Esophagus squamous epithelium (tissue), 5 donors: ENCODE measurements around the gene BICC1. TPM values are rescaled to one million over a fixed set of nuclear protein-coding genes. Genes with fewer than 3 reads are reported as not detected.

Experiments
- DNase-seq: peaks from one replicate; lab custom pipeline; 2025; lab: John Stamatoyannopoulos, UW
- H3K27ac ChIP-seq, 4 donors: fragments of 200-600 bp; sonication (generic); one replicate each; pipeline ENCODE4 v1.5.1; 2016 to 2019; ENCODE audit warnings: mild to moderate bottlenecking in 1 of 4
- H3K27me3 ChIP-seq, 4 donors: fragments of 200-600 bp; sonication (generic); 1 replicate in 3 of 4; 2 replicates in 1 of 4; pipeline versions ENCODE4 v1.5.1 to v1.6.0; 2017 to 2021; ENCODE audit warnings: antibody characterized with exemption in 1 of 4
- H3K36me3 ChIP-seq, 3 donors: fragments of 200-600 bp; sonication (generic); one replicate each; pipeline ENCODE4 v1.5.1; 2016 to 2019
- H3K4me1 ChIP-seq, 3 donors: fragments of 200-600 bp; sonication (generic); one replicate each; pipeline ENCODE4 v1.5.1; 2017 to 2019
- H3K4me3 ChIP-seq, 4 donors: fragments of 200-600 bp; sonication (generic); 1 replicate in 3 of 4; 2 replicates in 1 of 4; pipeline ENCODE4 v1.5.1; 2016 to 2019; ENCODE audit warnings: mild to moderate bottlenecking in 2 of 4, moderate library complexity in 1 of 4
- H3K9me3 ChIP-seq, 3 donors: fragments of 200-600 bp; sonication (generic); one replicate each; pipeline ENCODE4 v1.5.1; 2016 to 2019
- POLR2A ChIP-seq, 4 donors: fragments of 450-650 bp; IDR thresholded peaks; one replicate each; pipeline ENCODE4 v1.6.1; 2017; ENCODE audit warnings: antibody characterized with exemption in 4 of 4, mild to moderate bottlenecking in 4 of 4, moderate library complexity in 3 of 4
- WGBS, 2 donors: methylation state at CpG; one replicate each; pipeline ENCODE4 v1.1.5; 2018; 5-methylcytosine and 5-hydroxymethylcytosine counted together
- intact Hi-C: fragments of 100-400 bp; cut with DNase I; formaldehyde crosslinking; loops from one replicate; pipeline ENCODE4 v1.15.0; 2022
- total RNA-seq, 4 donors: library from RNA; depleted of rRNA; stranded (reverse); fragments of >200 nt; gene quantifications; one replicate each; pipeline ENCODE4 v1.1.0, GENCODE V29; 2016
- TF ChIP-seq, protein P1 (sequence below), 6 experiments: fragments of 450-650 bp in 4 of 6; fragments of 200-600 bp in 2 of 6; sonication (generic) in 2 of 6; IDR thresholded peaks; one replicate each; pipeline ENCODE4 v1.5.1; 2016 to 2019; ENCODE audit warnings: antibody characterized with exemption in 6 of 6, mild to moderate bottlenecking in 4 of 6, moderate library complexity in 4 of 6
- donor health status: DM: yes; HTN: yes; CAD: no.

Gene BICC1
- total RNA-seq, 4 donors from 2014 or later, result 0.11 to 8.2 (median 2.0) TPM

- intact Hi-C loops, result no loop called here
- 28 to 37% methylated on average over 2 of the region's 2 CpGs for WGBS, 2 donors
- H3K27ac ChIP-seq, result no peak overlapping the region
Observed at GRCh38 chr10:58661902-58662301, 149.2 kb downstream of the BICC1 start.

DNA sequence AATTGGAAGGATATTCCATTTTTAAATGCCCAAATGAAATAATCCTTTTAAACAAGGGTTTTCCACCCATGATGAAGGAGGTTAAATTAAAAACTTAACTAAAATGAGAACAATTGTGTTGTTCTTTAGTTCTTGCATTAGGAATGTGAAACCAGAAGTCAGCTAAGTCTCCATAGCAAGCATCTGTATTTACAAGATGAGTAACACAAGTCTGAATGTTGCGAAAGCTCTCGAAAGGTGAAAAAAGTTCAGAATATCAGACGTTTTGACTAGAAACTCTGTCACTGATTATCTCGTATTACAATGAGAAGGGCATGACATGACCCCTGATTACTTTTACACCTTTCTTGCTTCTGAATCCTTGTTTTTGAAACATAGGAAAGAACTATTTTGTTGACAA lies 149.6 kb downstream of the BICC1 start:
- Histone ChIP-seq H3K27me3 (no peaks in the 10 kb centered on the region), H3K27ac (peak overlapping the region in 1 of 4 donors; percentile 1), H3K36me3 (no peaks in the 10 kb centered on the region), H3K4me1 (peaks cover 0 to 4% (median 0%) of the 10 kb centered on the region in 3 donors), H3K4me3 (no peak overlapping the region), H3K9me3 (peaks cover 0 to 11% (median 0%) of the 10 kb centered on the region in 3 donors)
- intact Hi-C loops, result no loop called here
- 49 to 54% methylated on average over 4 of the region's 4 CpGs for whole genome bisulfite sequencing, 2 donors
- TF ChIP-seq, protein P1, sequence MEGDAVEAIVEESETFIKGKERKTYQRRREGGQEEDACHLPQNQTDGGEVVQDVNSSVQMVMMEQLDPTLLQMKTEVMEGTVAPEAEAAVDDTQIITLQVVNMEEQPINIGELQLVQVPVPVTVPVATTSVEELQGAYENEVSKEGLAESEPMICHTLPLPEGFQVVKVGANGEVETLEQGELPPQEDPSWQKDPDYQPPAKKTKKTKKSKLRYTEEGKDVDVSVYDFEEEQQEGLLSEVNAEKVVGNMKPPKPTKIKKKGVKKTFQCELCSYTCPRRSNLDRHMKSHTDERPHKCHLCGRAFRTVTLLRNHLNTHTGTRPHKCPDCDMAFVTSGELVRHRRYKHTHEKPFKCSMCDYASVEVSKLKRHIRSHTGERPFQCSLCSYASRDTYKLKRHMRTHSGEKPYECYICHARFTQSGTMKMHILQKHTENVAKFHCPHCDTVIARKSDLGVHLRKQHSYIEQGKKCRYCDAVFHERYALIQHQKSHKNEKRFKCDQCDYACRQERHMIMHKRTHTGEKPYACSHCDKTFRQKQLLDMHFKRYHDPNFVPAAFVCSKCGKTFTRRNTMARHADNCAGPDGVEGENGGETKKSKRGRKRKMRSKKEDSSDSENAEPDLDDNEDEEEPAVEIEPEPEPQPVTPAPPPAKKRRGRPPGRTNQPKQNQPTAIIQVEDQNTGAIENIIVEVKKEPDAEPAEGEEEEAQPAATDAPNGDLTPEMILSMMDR (IDR thresholded peaks at IDR 0.05), result no peak
- TF ChIP-seq POLR2A (IDR thresholded peaks at IDR 0.05), result no peak
- no peak for DNase-seq

More at GRCh38 chr10:58661902-58662301, 149.2 kb downstream of the BICC1 start:
- TF ChIP-seq POLR2A (IDR thresholded peaks at IDR 0.05), result no peak
- TF ChIP-seq, protein P1 (IDR thresholded peaks at IDR 0.05), result no peak
- DNase-seq, result no peak
- Histone ChIP-seq H3K4me3 (no peak overlapping the region), H3K27me3 (no peaks in the 10 kb centered on the region), H3K36me3 (no peaks in the 10 kb centered on the region), H3K9me3 (peaks cover 0 to 11% (median 0%) of the 10 kb centered on the region in 3 donors), H3K4me1 (peaks cover 0 to 4% (median 0%) of the 10 kb centered on the region in 3 donors)

GRCh38 chr10:58665361-58665760 lies 152.7 kb downstream of the BICC1 start:
- 44 to 54% methylated on average over 3 of the region's 3 CpGs for WGBS, 2 donors
- intact Hi-C loops, result no loop called here
- TF ChIP-seq, protein P1 (IDR thresholded peaks at IDR 0.05), result no peak
- no peak for TF ChIP-seq POLR2A (IDR thresholded peaks at IDR 0.05)
- H3K9me3 ChIP-seq, result peaks cover 0 to 11% (median 0%) of the 10 kb centered on the region in 3 donors
- H3K27me3 ChIP-seq, result no peaks in the 10 kb centered on the region
- H3K4me1 ChIP-seq, result peaks cover 0 to 4% (median 0%) of the 10 kb centered on the region in 3 donors
- no peak overlapping the region for H3K27ac ChIP-seq
- no peaks in the 10 kb centered on the region for H3K36me3 ChIP-seq
- no peak for DNase-seq
- no peak overlapping the region for H3K4me3 ChIP-seq

GRCh38 chr10:58666024-58666423 lies 153.4 kb downstream of the BICC1 start:
- DNase-seq, result no peak

GRCh38 chr10:58667658-58668310 lies 155.1 kb downstream of the BICC1 start:
- peaks cover 0 to 11% (median 0%) of the 10 kb centered on the region in 3 donors for H3K9me3 ChIP-seq
- peaks cover 0 to 4% (median 0%) of the 10 kb centered on the region in 3 donors for H3K4me1 ChIP-seq
- no peaks in the 10 kb centered on the region for H3K27me3 ChIP-seq
- intact Hi-C loops, result no loop called here
- H3K4me3 ChIP-seq, result no peak overlapping the region
- 69% methylated on average over 3 of the region's 3 CpGs for WGBS, 2 donors
- no peak for DNase-seq
- TF ChIP-seq, protein P1 (IDR thresholded peaks at IDR 0.05), result no peak
- TF ChIP-seq POLR2A (IDR thresholded peaks at IDR 0.05), result no peak
- no peaks in the 10 kb centered on the region for H3K36me3 ChIP-seq
- H3K27ac ChIP-seq, result no peak overlapping the region

More at GRCh38 chr10:58666024-58666423, 153.4 kb downstream of the BICC1 start:
- peaks cover 0 to 4% (median 0%) of the 10 kb centered on the region in 3 donors for H3K4me1 ChIP-seq
- no peaks in the 10 kb centered on the region for H3K27me3 ChIP-seq
- H3K9me3 ChIP-seq, result peaks cover 0 to 11% (median 0%) of the 10 kb centered on the region in 3 donors
- no peak for TF ChIP-seq POLR2A (IDR thresholded peaks at IDR 0.05)
- TF ChIP-seq, protein P1 (IDR thresholded peaks at IDR 0.05), result no peak
- no peaks in the 10 kb centered on the region for H3K36me3 ChIP-seq
- H3K27ac ChIP-seq, result no peak overlapping the region
- intact Hi-C loops, result no loop called here
- peak overlapping the region in 1 of 4 donors; percentile 12 for H3K4me3 ChIP-seq
- WGBS, 2 donors, result 23 to 26% methylated on average over 3 of the region's 3 CpGs
